GM21447 (cell line): Measurements from ENCODE around the gene ADAMTSL2.
"Not testable (repeated sequence)": the region's sequence is repeated elsewhere in the genome, so short reads cannot be mapped to it uniquely, and the experiment has no call there.

Experiments
- ATAC-seq: cut with Tn5 transposase; IDR thresholded peaks from one replicate; pipeline ENCODE4 v1.9.1; 2021; ENCODE audit not compliant: unreplicated experiment

Gene ADAMTSL2

DNA sequence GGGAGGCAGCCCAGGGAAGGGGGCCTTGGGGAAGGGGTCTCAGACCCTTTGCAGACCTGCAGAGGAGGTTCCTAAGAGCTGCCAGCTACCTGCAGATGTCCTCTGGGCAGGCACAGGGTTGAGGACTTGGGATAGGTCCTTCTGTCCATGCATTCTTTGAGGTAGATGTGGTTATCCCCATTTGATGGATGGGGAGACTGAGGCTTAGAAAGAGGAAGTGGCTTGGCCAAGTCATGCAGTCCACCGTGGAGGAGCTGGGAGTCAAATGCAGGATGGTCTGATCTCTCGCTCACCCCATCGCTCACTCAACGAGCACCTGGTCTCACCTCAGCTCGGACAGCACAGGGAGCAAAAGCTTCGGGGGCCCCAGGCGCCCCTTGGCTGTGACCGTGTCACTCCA is 20.2 kb downstream of the ADAMTSL2 start:
- no peak for ATAC-seq

GRCh38 chr9:133556354-133556753 is 21.9 kb downstream of the ADAMTSL2 start:
- ATAC-seq = no peak

DNA sequence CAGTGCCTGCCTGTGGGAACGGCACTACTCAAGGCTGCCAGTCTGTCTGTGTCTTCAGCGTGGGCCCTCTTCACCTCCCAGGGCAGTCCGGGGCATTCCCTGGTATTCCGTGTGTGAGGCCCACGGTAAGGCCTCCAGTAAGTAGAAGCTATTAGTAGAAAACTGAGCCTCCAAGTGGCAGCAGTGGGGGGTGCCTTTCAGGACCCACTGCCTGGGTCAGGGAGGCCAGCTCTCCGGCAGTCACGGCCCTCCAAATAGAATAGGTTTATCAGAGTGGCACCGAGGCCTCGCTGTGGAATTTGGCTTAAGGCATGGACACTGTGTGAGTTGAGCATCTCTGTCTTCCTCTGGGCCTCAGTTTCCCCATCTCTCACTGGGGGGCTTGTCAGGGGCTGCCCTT is 23.1 kb downstream of the ADAMTSL2 start:
- no peak for ATAC-seq

- peak; percentile 70 for ATAC-seq
Measured at GRCh38 chr9:133558191-133559126, 24.0 kb downstream of the ADAMTSL2 start.

DNA sequence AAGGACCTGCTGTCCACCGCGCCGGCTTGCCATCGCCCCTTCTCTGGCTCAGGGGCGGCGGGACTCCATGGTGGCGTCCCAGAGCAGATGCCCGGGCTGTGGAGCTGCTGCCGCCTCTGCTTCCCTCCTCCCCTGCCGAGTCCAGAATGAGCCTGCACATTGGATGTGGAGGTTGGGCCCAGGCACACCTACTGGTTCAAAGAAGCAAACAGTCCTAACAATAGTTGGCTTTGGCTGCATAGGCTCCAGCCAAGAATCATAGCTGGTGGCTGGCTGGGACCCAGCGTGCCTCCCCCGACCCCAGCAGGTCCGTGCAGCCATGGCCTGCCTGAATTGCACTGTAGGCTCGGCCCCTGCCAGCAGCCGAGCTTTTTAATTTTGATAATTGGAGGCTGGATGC is 25.8 kb downstream of the ADAMTSL2 start:
- ATAC-seq = no peak

GRCh38 chr9:133560944-133561343 is 26.4 kb downstream of the ADAMTSL2 start:
- ATAC-seq = no peak

DNA sequence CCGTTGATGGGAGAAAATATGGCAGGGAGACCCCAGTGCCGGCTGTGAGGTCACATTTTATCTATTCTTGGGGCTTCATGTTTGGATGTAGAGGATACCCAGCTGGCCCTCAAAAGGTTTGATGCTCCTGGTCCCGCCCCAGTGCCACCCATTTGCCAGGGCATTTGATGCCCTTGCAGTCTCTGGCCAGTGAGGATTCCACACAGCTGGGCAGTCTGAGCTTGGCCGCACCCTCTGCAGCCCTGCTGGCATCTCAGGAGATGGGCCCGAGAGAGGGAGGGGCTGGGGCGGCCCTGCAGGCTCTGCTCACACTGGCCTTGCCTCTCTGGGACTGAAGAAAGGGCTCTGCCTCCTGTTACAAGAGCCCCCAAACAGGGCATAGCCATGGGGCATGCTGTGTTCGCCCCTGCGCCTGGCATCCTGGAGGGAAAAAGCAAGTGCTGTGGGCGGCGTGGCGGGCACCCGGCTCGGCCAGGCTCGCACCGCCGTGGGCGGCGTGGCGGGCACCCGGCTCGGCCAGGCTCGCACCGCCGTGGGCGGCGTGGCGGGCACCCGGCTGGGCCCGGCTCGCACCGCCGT is 27.6 kb downstream of the ADAMTSL2 start:
- no peak for ATAC-seq

DNA sequence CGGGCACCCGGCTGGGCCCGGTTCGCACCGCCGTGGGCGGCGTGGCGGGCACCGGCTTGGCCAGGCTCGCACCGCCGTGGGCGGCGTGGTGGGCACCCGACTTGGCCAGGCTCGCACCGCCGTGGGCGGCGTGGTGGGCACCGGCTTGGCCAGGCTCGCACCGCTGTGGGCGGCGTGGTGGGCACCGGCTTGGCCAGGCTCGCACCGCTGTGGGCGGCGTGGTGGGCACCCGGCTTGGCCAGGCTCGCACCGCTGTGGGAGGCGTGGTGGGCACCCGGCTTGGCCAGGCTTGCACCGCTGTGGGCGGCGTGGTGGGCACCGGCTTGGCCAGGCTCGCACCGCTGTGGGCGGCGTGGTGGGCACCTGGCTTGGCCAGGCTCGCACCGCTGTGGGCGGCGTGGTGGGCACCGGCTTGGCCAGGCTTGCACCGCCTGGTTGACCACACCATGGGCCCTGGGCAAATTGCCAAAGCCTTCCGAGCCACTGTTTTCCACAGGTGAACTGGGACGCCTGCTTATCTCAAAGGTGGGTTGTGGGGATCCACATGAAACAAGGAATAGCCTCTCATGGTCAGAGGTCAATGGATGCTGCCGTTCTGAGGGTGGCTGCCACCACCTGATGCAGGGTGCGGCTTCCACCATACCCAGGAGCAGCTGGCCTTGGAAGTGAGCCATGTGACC is 28.2 kb downstream of the ADAMTSL2 start:
- ATAC-seq = no peak

- no peak for ATAC-seq
Measured at GRCh38 chr9:133563291-133563796, 28.8 kb downstream of the ADAMTSL2 start.

DNA sequence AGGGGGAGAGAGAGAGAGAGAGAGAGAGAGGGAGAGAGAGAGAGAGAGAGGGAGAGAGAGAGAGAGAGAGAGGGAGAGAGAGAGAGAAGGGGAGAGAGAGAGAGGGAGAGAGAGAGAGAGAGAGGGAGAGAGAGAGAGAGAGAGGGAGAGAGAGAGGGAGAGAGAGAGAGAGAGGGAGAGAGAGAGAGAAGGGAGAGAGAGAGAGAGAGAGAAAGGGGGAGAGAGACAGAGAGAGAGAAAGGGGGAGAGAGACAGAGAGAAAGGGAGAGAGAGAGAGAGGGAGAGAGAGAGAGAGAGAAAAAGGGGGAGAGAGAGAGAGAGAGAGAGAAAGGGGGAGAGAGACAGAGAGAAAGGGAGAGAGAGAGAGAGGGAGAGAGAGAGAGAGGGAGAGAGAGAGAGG is 29.3 kb downstream of the ADAMTSL2 start:
- ATAC-seq = not testable (repeated sequence)

DNA sequence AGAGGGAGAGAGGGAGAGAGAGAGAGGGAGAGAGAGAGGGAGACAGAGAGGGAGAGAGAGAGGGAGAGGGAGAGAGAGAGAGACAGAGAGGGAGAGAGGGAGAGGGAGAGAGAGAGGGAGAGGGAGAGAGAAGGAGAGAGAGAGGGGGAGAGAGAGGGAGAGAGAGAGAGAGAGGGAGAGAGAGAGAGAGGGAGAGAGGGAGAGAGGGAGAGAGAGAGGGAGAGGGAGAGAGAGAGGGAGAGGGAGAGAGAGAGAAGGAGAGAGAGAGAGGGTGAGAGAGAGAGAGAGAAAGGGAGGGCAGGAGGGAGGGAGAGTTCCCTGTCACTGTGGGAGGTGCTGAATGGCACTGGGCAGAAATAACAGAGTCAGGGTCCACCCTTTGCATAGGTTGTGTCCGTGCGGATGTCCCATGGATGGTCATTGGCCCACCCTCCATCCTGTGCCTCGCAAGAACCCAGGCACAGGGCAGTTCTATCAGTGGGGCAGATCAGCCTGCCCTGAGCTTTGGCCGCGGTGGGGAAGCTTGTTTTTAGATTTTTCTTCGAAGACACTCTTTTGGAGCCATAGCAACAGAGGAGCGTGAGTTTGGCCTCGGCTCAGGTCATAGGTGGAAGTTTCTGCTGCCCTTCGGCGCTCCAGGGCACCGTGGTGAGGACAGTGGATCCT is 30.1 kb downstream of the ADAMTSL2 start:
- ATAC-seq = no peak

GRCh38 chr9:133566382-133566781 is 31.9 kb downstream of the ADAMTSL2 start:
- ATAC-seq = no peak

- no peak for ATAC-seq
Measured at GRCh38 chr9:133566817-133567216, 32.3 kb downstream of the ADAMTSL2 start.

DNA sequence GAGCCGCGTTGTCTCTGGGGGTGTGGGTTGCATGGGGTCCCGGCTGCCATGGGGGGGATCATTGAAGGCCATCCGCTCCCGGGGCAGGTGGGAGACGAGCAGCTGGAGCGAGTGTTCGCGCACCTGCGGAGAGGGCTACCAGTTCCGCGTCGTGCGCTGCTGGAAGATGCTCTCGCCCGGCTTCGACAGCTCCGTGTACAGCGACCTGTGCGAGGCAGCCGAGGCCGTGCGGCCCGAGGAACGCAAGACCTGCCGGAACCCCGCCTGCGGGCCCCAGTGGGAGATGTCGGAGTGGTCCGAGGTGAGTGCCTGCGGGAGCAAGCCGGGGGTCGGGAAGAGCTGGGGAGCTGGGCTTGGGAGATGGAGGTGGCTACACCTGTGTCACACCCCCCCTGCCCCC is 33.7 kb downstream of the ADAMTSL2 start:
- ATAC-seq = no peak

- no peak for ATAC-seq
Measured at GRCh38 chr9:133569121-133569785, 34.7 kb downstream of the ADAMTSL2 start.

DNA sequence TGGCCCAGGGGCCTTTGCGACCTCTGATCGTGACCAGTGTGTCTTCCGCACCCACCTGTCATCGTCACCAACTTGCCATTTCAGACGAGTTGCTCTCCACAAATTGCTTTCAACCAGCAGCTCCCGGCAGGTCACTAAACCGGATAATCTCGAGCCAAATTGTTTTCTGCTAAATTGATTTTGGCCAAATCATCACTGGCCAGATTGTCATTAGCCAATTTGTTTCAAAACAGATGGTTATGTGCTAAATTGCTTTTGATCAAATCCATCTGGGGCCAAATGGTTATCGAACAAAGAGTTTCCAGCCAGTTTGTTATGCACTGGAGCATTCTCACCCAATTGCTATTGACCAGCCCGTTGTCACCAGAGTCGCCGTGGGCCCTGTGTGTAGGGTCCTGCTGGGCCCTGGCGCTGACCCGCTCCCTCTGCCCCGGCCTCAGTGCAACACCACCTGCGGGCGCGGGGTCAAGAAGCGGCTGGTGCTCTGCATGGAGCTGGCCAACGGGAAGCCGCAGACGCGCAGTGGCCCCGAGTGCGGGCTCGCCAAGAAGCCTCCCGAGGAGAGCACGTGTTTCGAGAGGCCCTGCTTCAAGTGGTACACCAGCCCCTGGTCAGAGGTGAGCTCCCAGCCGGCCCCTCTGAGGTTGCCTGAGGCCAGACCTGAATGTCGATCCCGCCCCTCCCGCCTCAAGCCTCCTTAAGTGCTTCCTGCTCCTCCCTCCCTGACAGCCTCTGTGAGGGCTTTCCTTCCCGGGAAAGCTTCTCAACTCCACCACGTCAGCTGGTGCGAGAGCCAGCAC is 35.6 kb downstream of the ADAMTSL2 start:
- ATAC-seq = no peak

- ATAC-seq = no peak
Measured at GRCh38 chr9:133570691-133571080, 36.2 kb downstream of the ADAMTSL2 start.

DNA sequence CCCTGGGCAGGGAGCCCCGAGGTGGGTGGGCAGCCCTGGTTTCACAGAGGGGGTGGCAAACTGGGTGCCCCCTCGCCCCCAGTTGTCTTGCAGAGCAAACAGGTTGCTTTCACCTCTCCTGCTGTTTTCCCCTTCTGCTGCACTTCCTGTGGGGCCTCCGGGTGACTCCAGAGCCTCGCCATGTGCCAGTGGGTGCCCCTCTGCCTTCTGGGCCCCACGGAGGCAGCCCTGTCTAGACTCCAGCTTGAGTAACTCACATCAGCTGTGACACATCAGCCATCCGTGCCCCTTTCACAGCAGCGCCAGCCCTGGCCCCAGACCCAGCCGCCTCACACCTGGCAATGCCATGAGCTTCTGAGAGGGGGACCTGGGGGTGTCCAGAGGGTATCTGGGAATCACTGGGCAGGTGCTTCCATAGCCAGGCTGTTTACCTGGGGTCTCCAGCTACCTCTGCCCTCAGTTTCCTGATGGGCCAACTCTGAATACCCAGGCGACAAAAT is 36.9 kb downstream of the ADAMTSL2 start:
- ATAC-seq = no peak

DNA sequence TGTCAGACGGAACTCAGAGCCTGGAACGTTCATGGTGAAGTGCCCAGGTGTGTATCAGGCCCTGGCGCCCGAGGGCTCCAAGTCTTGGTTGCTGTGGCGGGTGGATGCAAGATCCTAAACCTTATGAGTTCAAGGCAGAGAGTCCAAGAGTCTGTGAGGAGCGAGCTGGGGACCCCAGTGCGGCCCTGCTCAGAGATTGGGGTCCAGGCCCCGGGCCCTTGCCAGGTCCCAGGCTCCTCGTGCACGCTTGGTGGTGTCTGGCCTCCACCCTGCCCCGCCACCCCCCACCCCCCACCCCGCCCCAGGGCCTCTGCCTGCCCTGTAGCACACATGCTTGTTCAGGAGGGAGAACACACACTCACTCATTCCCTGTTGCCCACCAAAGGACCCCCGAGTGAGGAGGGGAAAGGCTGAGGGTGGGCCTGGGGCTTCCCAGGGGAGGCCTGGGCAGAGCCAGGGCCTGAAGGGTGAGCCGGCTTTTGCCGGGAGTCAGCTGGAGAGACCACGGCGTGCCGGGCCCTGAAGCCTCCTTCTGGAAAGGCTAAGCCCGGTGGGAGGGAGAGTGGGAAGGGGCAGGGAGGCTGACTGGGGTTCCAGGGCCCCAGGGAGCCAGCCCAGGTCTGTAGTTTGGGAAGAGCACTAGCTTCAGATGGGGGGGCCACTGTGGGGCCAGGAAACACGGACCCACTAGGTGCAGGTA is 37.5 kb downstream of the ADAMTSL2 start:
- ATAC-seq = no peak
